Hepatic stellate cell (primary cell): Measurements from ENCODE around the gene CSTF3.
"Not testable (repeated sequence)": the region's sequence is repeated elsewhere in the genome, so short reads cannot be mapped to it uniquely, and the experiment has no call there.

Experiments
- DNase-seq: peaks from one replicate; pipeline ENCODE4 v3.0.0; 2011; ENCODE audit warnings: low spot score

Gene CSTF3

GRCh38 chr11:33160587-33160986, 693 bp downstream of the CSTF3 start:
- DNase-seq, result no peak

GRCh38 chr11:33160136-33160535, 1.1 kb downstream of the CSTF3 start:
- DNase-seq, result no peak

GRCh38 chr11:33159378-33159867, 1.9 kb downstream of the CSTF3 start:
- not testable (repeated sequence) for DNase-seq

GRCh38 chr11:33158596-33159275, 2.5 kb downstream of the CSTF3 start:
- no peak for DNase-seq

- no peak for DNase-seq
These were observed 3.9 kb downstream of the CSTF3 start for GRCh38 chr11:33157103-33158027.

- DNase-seq, result no peak
These were observed 9.9 kb downstream of the CSTF3 start for GRCh38 chr11:33151399-33151798.

- DNase-seq, result no peak
These were observed 13.7 kb downstream of the CSTF3 start for GRCh38 chr11:33147559-33147958.

GRCh38 chr11:33135768-33136443, 25.4 kb downstream of the CSTF3 start:
- DNase-seq, result no peak

- DNase-seq, result peak; percentile 25
These were observed 26.1 kb downstream of the CSTF3 start for GRCh38 chr11:33135216-33135615.

GRCh38 chr11:33134276-33134675, 27.0 kb downstream of the CSTF3 start:
- DNase-seq, result no peak

GRCh38 chr11:33133761-33134160, 27.5 kb downstream of the CSTF3 start:
- DNase-seq, result no peak

GRCh38 chr11:33132510-33132909, 28.8 kb downstream of the CSTF3 start:
- DNase-seq, result no peak

GRCh38 chr11:33128739-33129138, 32.5 kb downstream of the CSTF3 start:
- no peak for DNase-seq

GRCh38 chr11:33125611-33126010, 35.7 kb downstream of the CSTF3 start:
- no peak for DNase-seq

- no peak for DNase-seq
These were observed 36.3 kb downstream of the CSTF3 start for GRCh38 chr11:33125025-33125424.

GRCh38 chr11:33122696-33123095, 38.6 kb downstream of the CSTF3 start:
- not testable (repeated sequence) for DNase-seq

GRCh38 chr11:33116535-33116934, 44.7 kb downstream of the CSTF3 start:
- DNase-seq, result no peak

- DNase-seq, result no peak
These were observed 51.2 kb downstream of the CSTF3 start for GRCh38 chr11:33110083-33110482.

- no peak for DNase-seq
These were observed 51.9 kb downstream of the CSTF3 start for GRCh38 chr11:33109294-33109895.

GRCh38 chr11:33103836-33104235, 57.4 kb downstream of the CSTF3 start:
- no peak for DNase-seq

- no peak for DNase-seq
These were observed 67.1 kb downstream of the CSTF3 start for GRCh38 chr11:33094157-33094556.

GRCh38 chr11:33089776-33090175, 71.5 kb downstream of the CSTF3 start:
- no peak for DNase-seq
